GM12878 (cell line): ENCODE measurements around the gene ATRNL1.

Experiments used
- BRCA1 ChIP-seq: IDR thresholded peaks from 2 replicates; pipeline ENCODE4 v1.6.1; 2011; ENCODE audit warnings: low read depth, low read length, improper control_type of control experiment
- EED ChIP-seq: sonication (generic); IDR thresholded peaks from 2 replicates; pipeline ENCODE4 v1.6.1; 2016; ENCODE audit warnings: antibody characterized with exemption, low read depth
- IKZF2 ChIP-seq, 2 experiments: fragments of 450-650 bp; IDR thresholded peaks; 2 replicates each; pipeline ENCODE4 v1.6.1; 2017; ENCODE audit warnings: mild to moderate bottlenecking in 2 of 2, moderate library complexity in 2 of 2
- TF ChIP-seq, protein P1 (sequence below): IDR thresholded peaks from 2 replicates; pipeline ENCODE4 v1.6.1; 2012; ENCODE audit warnings: low read depth, low read length, improper control_type of control experiment

GRCh38 chr10:115503546-115503945 lies 410.4 kb downstream of the ATRNL1 start:
- TF ChIP-seq, protein P1, sequence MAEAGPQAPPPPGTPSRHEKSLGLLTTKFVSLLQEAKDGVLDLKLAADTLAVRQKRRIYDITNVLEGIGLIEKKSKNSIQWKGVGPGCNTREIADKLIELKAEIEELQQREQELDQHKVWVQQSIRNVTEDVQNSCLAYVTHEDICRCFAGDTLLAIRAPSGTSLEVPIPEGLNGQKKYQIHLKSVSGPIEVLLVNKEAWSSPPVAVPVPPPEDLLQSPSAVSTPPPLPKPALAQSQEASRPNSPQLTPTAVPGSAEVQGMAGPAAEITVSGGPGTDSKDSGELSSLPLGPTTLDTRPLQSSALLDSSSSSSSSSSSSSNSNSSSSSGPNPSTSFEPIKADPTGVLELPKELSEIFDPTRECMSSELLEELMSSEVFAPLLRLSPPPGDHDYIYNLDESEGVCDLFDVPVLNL = no peak
- no peak for TF ChIP-seq EED
- TF ChIP-seq IKZF2 (IDR thresholded peaks at IDR 0.05) = no peak
- no peak for TF ChIP-seq BRCA1
